RWPE2 (cell line): ENCODE data around the gene FLII.

Experiments used
- ATAC-seq: fragments of 200-7000 bp; cut with Tn5 transposase; 3 replicates; pipeline ENCODE4 v1.9.1; 2021; ENCODE audit warnings: low read depth
- DNase-seq: peaks from one replicate; pipeline ENCODE4 v3.0.0-alpha.2; 2020; ENCODE audit warnings: low spot score
- H3K27ac ChIP-seq: fragments of 450-650 bp; 2 replicates; pipeline ENCODE4 v1.5.1; 2017; ENCODE audit warnings: mild to moderate bottlenecking; ENCODE audit not compliant: poor library complexity, severe bottlenecking
- H3K27me3 ChIP-seq: fragments of 250-450 bp; sonication (Bioruptor Pico); 2 replicates; pipeline ENCODE4 v1.5.1; 2021; ENCODE audit warnings: mild to moderate bottlenecking, moderate library complexity; ENCODE audit not compliant: insufficient read depth, poor library complexity, severe bottlenecking
- H3K36me3 ChIP-seq: fragments of 250-450 bp; sonication (Bioruptor Pico); 2 replicates; pipeline ENCODE4 v1.5.1; 2020; ENCODE audit warnings: low read depth, mild to moderate bottlenecking, moderate library complexity
- H3K4me1 ChIP-seq: fragments of 250-450 bp; sonication (Bioruptor Pico); 2 replicates; pipeline ENCODE4 v1.5.1; 2021; ENCODE audit warnings: mild to moderate bottlenecking, moderate library complexity; ENCODE audit not compliant: insufficient read depth, poor library complexity, severe bottlenecking
- H3K4me3 ChIP-seq: fragments of 250-450 bp; sonication (Bioruptor Pico); 2 replicates; pipeline ENCODE4 v1.5.1; 2021; ENCODE audit warnings: mild to moderate bottlenecking, moderate library complexity; ENCODE audit not compliant: severe bottlenecking
- H3K9me3 ChIP-seq: fragments of 250-450 bp; sonication (Bioruptor Pico); 2 replicates; pipeline ENCODE4 v1.5.1; 2021; ENCODE audit warnings: mild to moderate bottlenecking, moderate library complexity; ENCODE audit not compliant: severe bottlenecking
- TF ChIP-seq, protein P1 (sequence below): fragments of 450-650 bp; IDR thresholded peaks from one replicate; pipeline ENCODE4 v1.5.1; 2017; ENCODE audit warnings: mild to moderate bottlenecking, moderate library complexity; ENCODE audit not compliant: poor library complexity, severe bottlenecking

FLII gene

GRCh38 chr17:18277076-18277475, 18.5 kb upstream of the FLII start:
- TF ChIP-seq, protein P1, sequence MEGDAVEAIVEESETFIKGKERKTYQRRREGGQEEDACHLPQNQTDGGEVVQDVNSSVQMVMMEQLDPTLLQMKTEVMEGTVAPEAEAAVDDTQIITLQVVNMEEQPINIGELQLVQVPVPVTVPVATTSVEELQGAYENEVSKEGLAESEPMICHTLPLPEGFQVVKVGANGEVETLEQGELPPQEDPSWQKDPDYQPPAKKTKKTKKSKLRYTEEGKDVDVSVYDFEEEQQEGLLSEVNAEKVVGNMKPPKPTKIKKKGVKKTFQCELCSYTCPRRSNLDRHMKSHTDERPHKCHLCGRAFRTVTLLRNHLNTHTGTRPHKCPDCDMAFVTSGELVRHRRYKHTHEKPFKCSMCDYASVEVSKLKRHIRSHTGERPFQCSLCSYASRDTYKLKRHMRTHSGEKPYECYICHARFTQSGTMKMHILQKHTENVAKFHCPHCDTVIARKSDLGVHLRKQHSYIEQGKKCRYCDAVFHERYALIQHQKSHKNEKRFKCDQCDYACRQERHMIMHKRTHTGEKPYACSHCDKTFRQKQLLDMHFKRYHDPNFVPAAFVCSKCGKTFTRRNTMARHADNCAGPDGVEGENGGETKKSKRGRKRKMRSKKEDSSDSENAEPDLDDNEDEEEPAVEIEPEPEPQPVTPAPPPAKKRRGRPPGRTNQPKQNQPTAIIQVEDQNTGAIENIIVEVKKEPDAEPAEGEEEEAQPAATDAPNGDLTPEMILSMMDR = no peak
- Histone ChIP-seq H3K27me3 (no peaks in the 10 kb centered on the region), H3K4me3 (no peak overlapping the region), H3K27ac (no peak overlapping the region), H3K36me3 (peaks cover 61% of the 10 kb centered on the region), H3K4me1 (no peaks in the 10 kb centered on the region), H3K9me3 (no peaks in the 10 kb centered on the region)
- ATAC-seq (no peak), DNase-seq (no peak)

DNA sequence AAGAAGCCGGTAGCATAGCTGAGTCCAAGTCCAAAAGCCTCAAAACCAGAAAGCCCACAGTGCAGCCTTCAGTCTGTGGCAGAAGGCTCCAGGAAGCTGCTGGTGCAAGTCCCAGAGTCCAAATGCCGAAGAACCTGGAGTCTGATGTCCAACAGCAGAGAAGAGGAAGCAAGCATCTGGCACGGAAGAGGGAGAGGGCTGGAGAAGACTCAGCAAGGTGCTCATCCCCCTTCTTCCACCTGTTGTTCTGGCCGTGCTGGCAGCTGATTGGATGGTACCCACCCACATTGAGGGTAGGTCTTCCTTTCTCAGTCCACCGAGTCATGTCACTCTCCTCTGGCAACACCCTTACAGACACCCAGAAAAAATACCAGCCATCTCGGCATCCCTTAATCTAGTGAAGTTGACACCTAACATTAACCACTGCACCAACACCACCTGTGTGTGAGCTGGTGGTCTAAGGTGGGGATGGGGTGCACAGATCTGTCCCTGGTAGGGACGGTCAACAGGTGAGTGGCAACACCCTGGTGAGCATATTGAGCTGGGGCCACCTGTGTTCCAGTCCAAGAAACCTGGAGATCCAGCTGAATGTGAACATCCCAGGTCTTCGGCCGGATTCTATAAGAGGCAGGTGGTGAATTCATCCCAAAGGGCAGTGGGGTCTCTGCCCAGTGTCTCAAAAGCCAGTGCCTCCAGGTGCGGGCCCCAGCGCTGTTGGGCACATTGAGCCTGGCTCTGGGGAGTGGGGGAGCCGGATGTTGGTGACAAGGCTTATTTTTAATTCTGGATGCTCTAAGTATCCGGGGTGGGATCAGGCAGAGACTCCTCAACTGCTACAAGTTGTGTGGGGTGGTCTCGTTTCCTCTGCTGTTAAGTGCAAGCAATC, 11.8 kb upstream of the FLII start:
- ATAC-seq (no peak), DNase-seq (no peak)
- TF ChIP-seq, protein P1 = no peak
- no peak overlapping the region for H3K27ac ChIP-seq
- no peaks in the 10 kb centered on the region for H3K27me3 ChIP-seq
- peaks cover 12% of the 10 kb centered on the region for H3K4me1 ChIP-seq
- no peak overlapping the region for H3K4me3 ChIP-seq
- no peaks in the 10 kb centered on the region for H3K9me3 ChIP-seq
- peaks cover 18% of the 10 kb centered on the region; the same call in 1 of the 2 replicates for H3K36me3 ChIP-seq

GRCh38 chr17:18267927-18268711, 9.6 kb upstream of the FLII start:
- peak; percentile 79 for ATAC-seq
- H3K36me3 ChIP-seq = peaks cover 18% of the 10 kb centered on the region
- peak overlapping the region; percentile 28 for H3K27ac ChIP-seq

GRCh38 chr17:18267366-18267765, 8.8 kb upstream of the FLII start:
- ATAC-seq = no peak
- TF ChIP-seq, protein P1 = no peak
- H3K9me3 ChIP-seq = no peaks in the 10 kb centered on the region
- H3K36me3 ChIP-seq = peaks cover 22% of the 10 kb centered on the region
- H3K4me3 ChIP-seq = no peak overlapping the region
- H3K27me3 ChIP-seq = no peaks in the 10 kb centered on the region
- H3K27ac ChIP-seq = peak overlapping the region; percentile 28
- peaks cover 12% of the 10 kb centered on the region for H3K4me1 ChIP-seq
- DNase-seq = no peak

More at GRCh38 chr17:18267927-18268711, 9.6 kb upstream of the FLII start:
- Histone ChIP-seq H3K4me1 (peaks cover 12% of the 10 kb centered on the region), H3K4me3 (no peak overlapping the region), H3K27me3 (no peaks in the 10 kb centered on the region), H3K9me3 (no peaks in the 10 kb centered on the region)
- DNase-seq = no peak
- TF ChIP-seq, protein P1 = no peak
